GM18867 (cell line): ENCODE measurements around the gene SNAI3.

Source experiments
- ATAC-seq: cut with Tn5 transposase; IDR thresholded peaks from one replicate; pipeline ENCODE4 v1.9.1; 2021; ENCODE audit warnings: mild to moderate bottlenecking, moderate library complexity; ENCODE audit not compliant: unreplicated experiment

SNAI3 gene

GRCh38 chr16:88636488-88637265 is 49.6 kb downstream of the SNAI3 start:
- no peak for ATAC-seq

DNA sequence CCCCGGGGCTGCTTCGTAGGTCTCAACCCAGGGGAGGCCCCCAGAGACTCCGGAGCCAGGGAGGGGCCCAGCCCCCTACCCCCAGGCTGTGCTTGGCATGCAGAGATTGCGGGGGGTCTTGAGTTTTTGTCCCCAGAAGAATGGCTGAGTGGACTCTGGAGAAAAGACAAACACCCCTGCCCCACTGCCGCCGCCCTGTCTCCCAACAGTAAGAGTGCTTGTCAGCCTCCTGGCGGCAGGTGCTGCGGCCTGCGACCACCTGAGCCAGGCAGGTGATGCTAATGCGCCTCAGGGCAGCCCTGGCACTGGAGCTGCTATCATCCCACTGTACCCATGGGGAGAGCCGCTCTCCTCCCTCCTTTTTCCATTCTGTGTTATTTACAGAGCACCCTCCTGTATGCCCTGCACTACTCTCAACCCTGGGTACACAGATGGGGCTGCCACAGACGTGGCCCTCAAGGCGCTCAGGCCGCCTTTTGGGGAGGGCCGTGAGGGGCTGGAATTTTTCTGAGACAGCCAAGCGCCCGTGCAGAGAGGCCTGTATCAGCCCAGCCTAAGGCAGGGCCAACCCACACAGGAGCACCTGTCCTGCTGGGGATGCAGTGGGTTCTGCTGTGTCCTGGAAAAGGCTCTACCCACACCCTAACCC is 50.5 kb downstream of the SNAI3 start:
- ATAC-seq, result no peak

DNA sequence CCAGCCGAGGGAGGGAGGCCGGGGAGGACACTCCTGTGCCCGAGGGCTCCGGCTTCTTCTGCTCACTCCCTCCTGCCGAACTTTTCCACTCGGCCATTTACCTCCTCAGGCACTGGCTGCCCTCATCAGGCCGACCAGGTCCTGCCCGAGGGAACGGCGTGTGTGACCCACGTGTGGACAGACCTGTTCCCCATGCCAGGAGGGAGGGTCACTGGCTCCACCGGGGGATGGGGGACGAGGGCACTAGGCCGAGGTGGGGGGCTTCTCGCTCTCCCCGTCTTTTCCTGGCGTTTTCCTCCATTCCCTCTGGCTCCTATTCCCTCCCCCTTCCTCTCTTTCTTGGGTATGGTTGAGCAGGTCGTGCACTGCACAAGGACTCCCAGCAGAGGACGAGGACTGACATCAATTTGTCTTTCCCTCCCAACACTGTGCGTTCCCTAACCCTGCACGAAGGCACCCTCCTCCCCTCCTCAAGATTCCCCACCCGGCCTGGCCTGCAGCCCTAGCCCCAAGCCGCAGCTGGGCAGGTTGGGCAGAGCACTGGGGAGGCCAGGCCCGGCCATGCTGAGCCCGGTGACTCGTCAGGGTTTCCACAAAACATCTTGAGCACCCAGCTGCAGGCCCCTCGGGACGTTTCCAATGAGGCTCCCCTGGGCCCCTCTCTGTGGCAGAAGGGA is 51.2 kb downstream of the SNAI3 start:
- ATAC-seq, result no peak

DNA sequence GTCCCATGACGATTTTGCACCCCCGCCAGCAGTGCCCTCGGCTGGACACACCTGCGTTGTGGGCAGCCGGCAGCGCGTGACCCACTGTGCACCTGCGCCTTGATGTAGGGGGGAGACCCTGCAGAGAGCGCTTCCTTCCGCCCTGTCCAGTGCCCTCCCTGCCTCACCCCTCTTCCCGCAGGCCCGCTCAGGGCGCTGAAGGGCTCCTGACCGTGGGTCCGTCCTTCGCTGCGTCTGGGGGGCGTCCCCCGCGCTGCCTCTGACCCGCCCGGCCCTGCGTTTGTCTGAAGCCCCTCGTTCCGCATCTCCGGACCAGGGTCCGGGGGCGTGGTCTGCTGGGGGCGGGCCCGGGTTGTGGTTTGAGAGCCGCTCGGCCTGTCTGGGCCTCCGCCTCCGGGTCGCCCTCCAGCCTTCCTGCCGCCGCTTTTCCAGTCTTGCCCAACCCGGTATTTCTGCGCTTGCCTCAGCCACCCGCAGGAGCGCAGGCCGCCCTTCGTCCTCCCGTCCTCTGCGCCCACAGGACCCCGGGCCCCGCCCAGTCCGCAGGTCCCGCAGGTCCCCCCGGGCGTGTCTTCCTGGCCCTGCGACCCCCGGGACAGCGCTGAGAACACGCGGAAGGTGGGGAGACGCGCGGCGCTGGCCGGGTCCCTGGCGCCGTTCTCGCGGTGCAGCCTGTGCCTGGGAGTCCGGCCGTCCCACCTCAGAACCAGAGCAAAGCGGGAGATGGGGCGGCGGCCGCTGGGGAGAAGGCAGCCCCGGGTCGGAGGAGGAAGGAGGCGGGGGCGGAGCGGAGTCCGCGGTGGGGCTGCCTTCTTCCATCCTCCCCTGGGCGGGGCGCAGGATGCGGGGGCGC is 51.9 kb downstream of the SNAI3 start:
- ATAC-seq, result peak; percentile 38

- peak; percentile 21 for ATAC-seq
Measured at GRCh38 chr16:88633684-88634140, 52.6 kb downstream of the SNAI3 start.

DNA sequence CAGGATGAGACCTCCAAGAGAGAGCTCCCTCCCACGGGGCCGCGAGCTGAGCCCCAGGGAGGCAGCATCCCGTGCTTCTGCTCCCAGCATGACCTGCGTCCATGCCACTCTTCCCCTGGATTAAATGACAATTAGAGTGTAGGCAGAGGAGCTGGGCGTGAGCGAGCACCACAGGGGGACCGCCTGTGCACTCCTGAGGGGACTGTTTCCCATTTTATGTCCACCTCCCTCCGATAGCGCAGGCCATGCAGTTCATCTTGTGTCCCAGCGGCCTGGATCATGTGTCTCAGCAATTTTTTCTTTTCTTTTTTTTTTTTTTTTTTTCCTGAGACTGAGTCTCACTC is 53.7 kb downstream of the SNAI3 start:
- ATAC-seq, result no peak

GRCh38 chr16:88631920-88632586 is 54.3 kb downstream of the SNAI3 start:
- no peak for ATAC-seq

DNA sequence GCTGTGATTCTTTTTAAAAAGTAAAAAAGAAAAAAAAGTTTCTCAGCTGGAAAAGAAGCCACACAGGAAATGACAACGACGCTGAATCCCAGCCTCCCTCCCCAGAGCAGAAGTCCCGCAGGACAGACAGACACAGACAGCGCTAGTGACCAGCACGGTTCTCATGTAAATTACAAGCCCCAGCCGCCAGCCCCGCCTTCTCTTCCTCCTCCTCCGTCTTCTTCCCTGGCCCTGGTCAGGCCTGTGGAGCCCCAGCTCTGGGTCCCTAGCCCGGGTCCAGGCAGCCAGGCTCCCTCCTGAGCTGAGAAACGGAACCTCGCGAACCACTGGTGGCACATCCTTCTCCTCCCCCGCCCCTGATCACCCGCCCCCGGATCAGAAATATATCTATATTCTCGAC is 54.9 kb downstream of the SNAI3 start:
- no peak for ATAC-seq

GRCh38 chr16:88630941-88631340 is 55.4 kb downstream of the SNAI3 start:
- ATAC-seq, result no peak

DNA sequence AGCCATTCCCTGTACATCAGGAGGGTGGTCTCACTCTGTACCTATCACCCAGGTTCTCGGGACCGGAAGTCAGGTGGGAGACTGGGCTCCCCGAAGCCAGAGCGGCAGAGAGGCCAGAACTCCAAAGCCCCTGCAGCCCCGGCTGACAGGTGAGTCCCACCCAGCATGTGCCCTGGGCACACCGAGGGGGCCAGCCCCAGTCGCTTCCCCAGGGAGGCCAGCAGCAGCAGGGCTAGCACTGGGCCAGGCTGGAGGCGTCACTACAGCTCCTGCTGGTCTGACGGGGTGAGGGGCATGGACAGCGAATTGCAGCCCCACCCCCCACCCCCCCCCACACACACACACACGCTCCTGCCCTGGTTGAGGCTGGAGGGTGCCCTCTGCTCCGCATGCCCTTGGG is 55.9 kb downstream of the SNAI3 start:
- no peak for ATAC-seq

GRCh38 chr16:88629835-88630234 is 56.5 kb downstream of the SNAI3 start:
- no peak for ATAC-seq

GRCh38 chr16:88628512-88628974 is 57.8 kb downstream of the SNAI3 start:
- ATAC-seq, result no peak
